ENCODE measurements around the gene IER3IP1.
A peak's percentile ranks its signal among the peaks of the same experiment; 100 is the strongest.
"Not testable (repeated sequence)": the region's sequence is repeated elsewhere in the genome, so short reads cannot be mapped to it uniquely, and the experiment has no call there.

Gene IER3IP1

GRCh38 chr18:47160256-47160655, 15.9 kb downstream of the IER3IP1 start:
- DNase-seq (ENCODE audit: low read depth in 2 of 2): no peak

GRCh38 chr18:47158404-47158803, 17.8 kb downstream of the IER3IP1 start:
- DNase-seq (ENCODE audit: low read depth in 2 of 2): not testable (repeated sequence)

- DNase-seq (ENCODE audit: low read depth in 2 of 2): no peak
Measured at GRCh38 chr18:47151439-47151838, 24.7 kb downstream of the IER3IP1 start.

GRCh38 chr18:47150824-47151366, 25.3 kb downstream of the IER3IP1 start:
- DNase-seq (ENCODE audit: low read depth in 2 of 2): no peak

- DNase-seq (ENCODE audit: low read depth in 2 of 2): peak; percentile 71 to 86
Measured at GRCh38 chr18:47150029-47150823, 25.9 kb downstream of the IER3IP1 start, which contains the start of gene HDHD2. Gene HDHD2 (minus strand): TSS chr18:47150500. CDS start chr18:47136439, 14,061 bp downstream.

- no peak for DNase-seq (ENCODE audit: low read depth in 2 of 2)
Measured at GRCh38 chr18:47149457-47150028, 26.6 kb downstream of the IER3IP1 start.

- DNase-seq (ENCODE audit: low read depth in 2 of 2): no peak
Measured at GRCh38 chr18:47146206-47146605, 30.0 kb downstream of the IER3IP1 start.

- no peak for DNase-seq (ENCODE audit: low read depth in 2 of 2)
Measured at GRCh38 chr18:47143899-47144485, 32.2 kb downstream of the IER3IP1 start.

GRCh38 chr18:47143153-47143552, 33.0 kb downstream of the IER3IP1 start:
- DNase-seq (ENCODE audit: low read depth in 2 of 2): no peak

- no peak for DNase-seq (ENCODE audit: low read depth in 2 of 2)
Measured at GRCh38 chr18:47141289-47141688, 34.9 kb downstream of the IER3IP1 start.

- DNase-seq (ENCODE audit: low read depth in 2 of 2): no peak
Measured at GRCh38 chr18:47121146-47121545, 55.0 kb downstream of the IER3IP1 start.

- no peak for DNase-seq (ENCODE audit: low read depth in 2 of 2)
Measured at GRCh38 chr18:47120428-47120827, 55.7 kb downstream of the IER3IP1 start.

GRCh38 chr18:47118981-47119380, 57.2 kb downstream of the IER3IP1 start:
- DNase-seq (ENCODE audit: low read depth in 2 of 2): no peak

GRCh38 chr18:47115205-47115604, 61.0 kb downstream of the IER3IP1 start:
- no peak for DNase-seq (ENCODE audit: low read depth in 2 of 2)

- DNase-seq (ENCODE audit: low read depth in 2 of 2): no peak
Measured at GRCh38 chr18:47113796-47114540, 62.2 kb downstream of the IER3IP1 start.

- DNase-seq (ENCODE audit: low read depth in 2 of 2): no peak
Measured at GRCh38 chr18:47110492-47111274, 65.5 kb downstream of the IER3IP1 start.

- DNase-seq (ENCODE audit: low read depth in 2 of 2): no peak
Measured at GRCh38 chr18:47109720-47110119, 66.4 kb downstream of the IER3IP1 start.

GRCh38 chr18:47108998-47109405, 67.2 kb downstream of the IER3IP1 start:
- no peak for DNase-seq (ENCODE audit: low read depth in 2 of 2)

GRCh38 chr18:47108373-47108772, 67.8 kb downstream of the IER3IP1 start:
- DNase-seq (ENCODE audit: low read depth in 2 of 2): no peak

Data from stimulated activated CD4-positive, alpha-beta T cell treated with anti-CD3 and anti-CD28 coated beads, Interleukin-12 subunit alpha, Interleukin-12 subunit beta, amount 100 ng/mL, for 24 hours (primary cell).